ENCODE data around the gene SLC8B1. TPM values are rescaled to one million over a fixed set of nuclear protein-coding genes. Genes with fewer than 3 reads are reported as not detected.

SLC8B1 gene
- 22.0 and 24.2 TPM in 2 replicates for total RNA-seq

GRCh38 chr12:113334786-113335539, at the start of gene SLC8B1:
Gene SLC8B1 (minus strand): TSS chr12:113335109. CDS start chr12:113332878, 2,231 bp downstream.

GRCh38 chr12:113358381-113359132, 23.6 kb upstream of the SLC8B1 start, which contains the start of gene PLBD2:
Gene PLBD2 (plus strand): TSS chr12:113358587. CDS start chr12:113358601, 14 bp downstream.

Other genes starting within 250 kb of the SLC8B1 start
- not detected in 2 replicates for gene RASAL1, start 199.3 kb downstream of the SLC8B1 start, total RNA-seq
- gene CFAP73, start 185.4 kb downstream of the SLC8B1 start, total RNA-seq: not detected in 2 replicates
- 33.3 and 43.6 TPM in 2 replicates for gene DDX54, start 149.6 kb downstream of the SLC8B1 start, total RNA-seq
- gene RITA1, start 149.4 kb downstream of the SLC8B1 start, total RNA-seq: 21.2 and 23.2 TPM in 2 replicates
- gene TPCN1, start 113.6 kb downstream of the SLC8B1 start, total RNA-seq: 27.7 and 28.1 TPM in 2 replicates
- gene PLBD2, start 23.5 kb upstream of the SLC8B1 start, total RNA-seq: 63.2 and 74.7 TPM in 2 replicates
- 0.09 TPM in 1 of 2 replicates, not detected in the other for gene SDS, start 68.8 kb upstream of the SLC8B1 start, total RNA-seq
- 8.1 and 9.6 TPM in 2 replicates for gene SDSL, start 87.3 kb upstream of the SLC8B1 start, total RNA-seq
- gene LHX5, start 136.8 kb upstream of the SLC8B1 start, total RNA-seq: not detected in 2 replicates